Left lung (tissue), 10 donors: ENCODE measurements around the gene ART3. TPM values are rescaled to one million over a fixed set of nuclear protein-coding genes. Genes with fewer than 3 reads are reported as not detected.

Experiments
- ATAC-seq: fragments of 200-7000 bp; cut with Tn5 transposase; one replicate; pipeline ENCODE4 v1.9.1; 2020; ENCODE audit warnings: moderate library complexity
- DNase-seq, 4 donors: peaks; one replicate each; pipeline ENCODE4 v3.0.0-alpha.2; 2013 to 2020
- H3K27ac ChIP-seq, 2 donors: fragments of 200-600 bp; sonication (generic) in 1 of 2; one replicate each; pipeline versions ENCODE4 v1.5.0 to v1.8.0; 2020 to 2021
- H3K27me3 ChIP-seq, 2 donors: fragments of 200-600 bp; sonication (generic) in 1 of 2; one replicate each; pipeline versions ENCODE4 v1.5.0 to v1.8.0; 2020 to 2021
- H3K36me3 ChIP-seq, 2 donors: fragments of 200-600 bp; sonication (generic) in 1 of 2; one replicate each; pipeline versions ENCODE4 v1.5.0 to v1.8.0; 2020 to 2021
- H3K4me1 ChIP-seq, 2 donors: fragments of 200-600 bp; one replicate each; pipeline ENCODE4 v1.8.0; 2021
- H3K4me3 ChIP-seq, 2 donors: fragments of 200-600 bp; sonication (generic) in 1 of 2; one replicate each; pipeline versions ENCODE4 v1.5.0 to v1.8.0; 2020 to 2021; ENCODE audit warnings: mild to moderate bottlenecking in 1 of 2
- H3K9me3 ChIP-seq, 2 donors: fragments of 200-600 bp; sonication (generic) in 1 of 2; one replicate each; pipeline versions ENCODE4 v1.5.0 to v1.8.0; 2020 to 2021
- CTCF ChIP-seq, 2 donors: fragments of 200-600 bp; sonication (generic) in 1 of 2; IDR thresholded peaks; one replicate each; pipeline versions ENCODE4 v1.5.0 to v1.8.0; 2021; ENCODE audit warnings: antibody characterized with exemption in 2 of 2
- intact Hi-C, 2 donors: fragments of 100-400 bp; cut with DNase I; formaldehyde crosslinking; loops; one replicate each; pipeline versions ENCODE4 v1.11.2 to v1.14.2; 2022
- polyA plus RNA-seq, 6 donors: library from polyadenylated mRNA; unstranded; fragments of 120-200 nt; gene quantifications; one replicate each; pipeline ENCODE4 v1.2.1, GENCODE V29; 2013; ENCODE audit not compliant: insufficient read length in 6 of 6
- total RNA-seq, 2 donors: library from RNA; stranded (reverse); fragmentation: NEBNext Ultra II Directional; extraction: Animal tissue kit (Norgen Biotek cat#: 25700); gene quantifications; one replicate each; pipeline ENCODE4 v1.2.1, GENCODE V29; 2021
- donor health status: DM: no; HTN: yes; CAD: no.
- donor health status: DM: no; HTN: no; CAD: no.

ART3 gene
- total and polyA plus RNA-seq, 8 donors, result 0.15 to 0.62 (median 0.36) TPM; not detected in 2

- Histone ChIP-seq H3K27me3 (no peaks in the 10 kb centered on the region), H3K36me3 (no peaks in the 10 kb centered on the region), H3K4me1 (no peaks in the 10 kb centered on the region), H3K4me3 (no peak overlapping the region), H3K9me3 (no peaks in the 10 kb centered on the region), H3K27ac (no peak overlapping the region)
- TF ChIP-seq CTCF (IDR thresholded peaks at IDR 0.05), result no peak
- DNase-seq (no peak), ATAC-seq (no peak)
- intact Hi-C loops, result no loop called here
Measured at GRCh38 chr4:76096076-76096475, 21.6 kb downstream of the ART3 start.

GRCh38 chr4:76105652-76106051 lies 31.1 kb downstream of the ART3 start:
- H3K27ac ChIP-seq, result no peak overlapping the region
- no peaks in the 10 kb centered on the region for H3K27me3 ChIP-seq
- TF ChIP-seq CTCF (IDR thresholded peaks at IDR 0.05), result no peak
- no peaks in the 10 kb centered on the region for H3K36me3 ChIP-seq
- DNase-seq, result no peak
- no peak overlapping the region for H3K4me3 ChIP-seq
- no peaks in the 10 kb centered on the region for H3K9me3 ChIP-seq
- H3K4me1 ChIP-seq, result no peaks in the 10 kb centered on the region
- ATAC-seq, result no peak
- intact Hi-C loops, result no loop called here

GRCh38 chr4:76106442-76106841 lies 31.9 kb downstream of the ART3 start:
- Histone ChIP-seq H3K36me3 (no peaks in the 10 kb centered on the region), H3K27me3 (no peaks in the 10 kb centered on the region), H3K27ac (no peak overlapping the region), H3K4me1 (no peaks in the 10 kb centered on the region), H3K4me3 (no peak overlapping the region), H3K9me3 (no peaks in the 10 kb centered on the region)
- intact Hi-C loops, result no loop called here
- no peak for TF ChIP-seq CTCF (IDR thresholded peaks at IDR 0.05)
- no peak for ATAC-seq
- no peak for DNase-seq

GRCh38 chr4:76108467-76109181 lies 34.1 kb downstream of the ART3 start:
- no peak for TF ChIP-seq CTCF (IDR thresholded peaks at IDR 0.05)
- no peaks in the 10 kb centered on the region for H3K4me1 ChIP-seq
- no peak overlapping the region for H3K27ac ChIP-seq
- DNase-seq, result no peak
- intact Hi-C loops, result no loop called here
- no peaks in the 10 kb centered on the region for H3K27me3 ChIP-seq
- ATAC-seq, result no peak
- H3K4me3 ChIP-seq, result no peak overlapping the region
- H3K9me3 ChIP-seq, result no peaks in the 10 kb centered on the region
- H3K36me3 ChIP-seq, result peaks cover 0 to 13% of the 10 kb centered on the region in 2 donors

- DNase-seq, result no peak
- intact Hi-C loops, result no loop called here
- no peak for TF ChIP-seq CTCF (IDR thresholded peaks at IDR 0.05)
- Histone ChIP-seq H3K27ac (no peak overlapping the region), H3K27me3 (no peaks in the 10 kb centered on the region), H3K9me3 (no peaks in the 10 kb centered on the region), H3K4me3 (no peak overlapping the region), H3K4me1 (no peaks in the 10 kb centered on the region), H3K36me3 (peaks cover 0 to 90% of the 10 kb centered on the region in 2 donors)
- ATAC-seq, result no peak
Measured at GRCh38 chr4:76116821-76117220, 42.3 kb downstream of the ART3 start.
